ENCODE measurements around the gene UBASH3B.

The UBASH3B gene

DNA sequence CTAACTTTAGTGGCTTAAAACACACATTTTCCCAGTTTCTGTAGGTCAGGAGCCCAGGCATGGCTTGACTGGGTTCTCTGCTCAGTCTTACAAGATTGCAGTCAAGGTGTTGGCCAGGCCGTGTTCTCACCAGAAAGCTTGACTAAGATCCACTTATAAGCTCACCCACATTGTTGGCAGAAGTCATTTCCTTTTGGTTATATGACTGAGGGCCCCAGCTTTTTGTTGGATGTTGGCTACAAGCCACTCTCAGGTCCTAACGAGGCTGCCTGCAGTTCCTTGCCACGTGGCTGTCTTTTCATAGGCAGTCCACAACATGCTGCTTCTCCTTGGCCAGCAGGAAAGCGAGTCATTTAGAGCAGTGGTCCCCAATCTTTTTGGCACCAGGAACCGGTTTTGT lies 103.5 kb downstream of the UBASH3B start:
- DNase-seq: no peak

DNA sequence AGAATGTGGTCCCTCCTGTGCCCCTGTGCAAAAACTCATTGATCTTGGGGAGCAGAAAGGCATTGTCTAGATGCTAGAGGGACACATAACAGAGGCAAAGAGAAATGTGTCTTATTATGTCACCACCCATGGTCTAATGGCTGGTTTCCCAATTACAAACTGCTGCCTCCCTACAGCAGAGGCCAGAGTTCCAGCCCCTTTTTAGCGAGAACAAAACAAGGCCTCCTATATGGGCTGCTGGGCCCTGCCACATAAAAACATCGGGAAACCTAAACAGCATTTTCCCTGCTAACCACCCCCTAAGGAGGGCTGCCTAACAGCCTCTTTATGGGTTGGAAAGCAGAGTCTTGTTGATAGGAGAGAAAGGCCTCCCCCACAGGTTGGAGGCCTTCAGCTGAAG lies 107.6 kb downstream of the UBASH3B start:
- no peak for DNase-seq

DNA sequence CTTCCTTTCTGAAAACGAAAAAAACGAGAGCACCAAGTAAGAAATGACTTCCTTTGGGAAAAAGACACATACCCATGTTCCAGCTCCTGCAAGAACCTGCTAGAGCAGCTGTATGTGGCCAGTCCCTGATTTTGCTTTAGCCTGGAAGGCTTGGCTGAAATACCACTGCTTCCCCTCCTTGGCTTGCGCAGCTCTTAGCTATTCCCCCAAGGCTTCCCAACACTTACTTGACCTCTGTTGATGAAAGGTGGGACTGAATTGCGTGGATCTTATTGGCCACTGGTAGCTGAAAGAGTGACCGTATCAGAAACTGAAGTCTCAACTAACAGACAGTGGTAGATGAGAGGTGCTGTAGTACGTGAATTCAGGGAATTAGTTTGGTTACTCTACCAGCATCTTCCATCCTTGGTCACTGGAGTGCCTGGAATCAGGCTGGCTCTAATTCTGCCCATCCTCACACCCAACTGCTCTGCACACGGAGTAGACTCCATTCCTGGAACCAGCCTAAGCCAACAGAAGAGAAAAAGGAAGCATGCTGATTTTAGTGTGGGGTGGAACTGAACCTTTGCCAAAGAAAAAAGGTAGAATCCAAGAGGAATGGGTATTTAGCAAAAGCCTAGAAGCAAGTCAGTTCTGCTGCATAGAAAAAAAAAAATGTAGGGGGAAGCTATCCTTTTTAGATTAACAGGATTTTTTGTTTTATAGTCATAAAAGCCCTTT lies 109.0 kb downstream of the UBASH3B start:
- DNase-seq: no peak

DNA sequence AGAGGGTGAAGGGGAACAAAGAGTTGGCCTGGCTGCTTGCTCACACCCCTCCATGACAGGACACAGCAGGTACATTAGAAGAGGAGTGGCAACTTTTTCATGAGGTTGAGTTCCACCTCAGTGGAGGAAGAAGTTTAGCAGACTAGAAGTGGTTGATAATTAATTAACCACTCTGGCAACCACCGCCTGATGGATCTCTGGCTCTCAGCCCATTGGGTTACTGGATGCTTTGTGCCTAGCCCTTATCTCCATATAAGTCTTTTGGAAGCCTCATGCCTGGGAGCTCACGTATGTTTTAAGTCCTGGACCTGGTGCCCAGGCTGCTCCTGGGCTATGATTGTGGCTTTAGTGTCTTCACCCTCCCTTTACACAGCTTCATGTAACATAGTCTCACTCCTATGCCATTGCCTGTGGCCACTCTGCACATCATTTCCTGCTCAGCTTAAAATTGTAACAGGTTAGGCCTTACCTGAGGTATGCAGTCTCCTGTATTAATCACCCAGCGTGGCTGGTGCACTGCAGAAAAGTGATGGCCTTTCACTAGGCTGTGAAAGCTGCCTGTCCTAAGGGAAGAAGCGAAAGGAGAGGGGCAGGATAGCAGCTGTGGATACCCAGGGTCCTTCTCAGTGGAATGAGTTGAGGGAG lies 110.1 kb downstream of the UBASH3B start:
- DNase-seq: no peak

DNA sequence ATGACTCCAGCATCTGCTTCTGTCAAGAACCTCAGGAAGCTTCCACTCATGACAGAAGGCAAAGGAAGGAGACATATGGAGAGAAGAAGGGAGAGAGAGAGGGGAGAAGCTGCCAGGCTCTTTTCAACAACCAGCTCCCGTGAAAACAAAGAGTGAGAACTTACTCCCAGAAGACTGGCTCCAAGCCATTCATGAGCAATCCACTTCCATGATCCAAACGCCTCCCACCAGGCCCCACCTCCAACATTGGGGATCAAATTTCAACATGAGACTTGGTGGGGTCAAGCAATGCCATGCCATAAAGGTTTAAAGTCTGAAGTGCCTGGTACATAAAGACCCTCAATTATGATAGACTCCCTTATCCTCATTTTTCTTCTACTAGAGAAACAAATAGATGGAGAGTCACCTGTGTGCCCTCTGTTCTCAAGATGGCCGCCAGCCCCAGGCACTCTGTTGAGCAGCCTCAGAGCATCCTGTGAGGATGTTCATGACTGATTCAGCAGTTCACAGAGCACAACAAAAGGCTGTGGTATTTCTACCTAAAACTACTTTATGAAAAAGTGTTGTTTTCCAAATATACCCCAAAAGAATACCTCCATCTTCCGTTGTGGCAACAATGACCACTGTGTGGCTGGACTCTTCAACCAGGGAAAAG lies 113.7 kb downstream of the UBASH3B start:
- DNase-seq: no peak

DNA sequence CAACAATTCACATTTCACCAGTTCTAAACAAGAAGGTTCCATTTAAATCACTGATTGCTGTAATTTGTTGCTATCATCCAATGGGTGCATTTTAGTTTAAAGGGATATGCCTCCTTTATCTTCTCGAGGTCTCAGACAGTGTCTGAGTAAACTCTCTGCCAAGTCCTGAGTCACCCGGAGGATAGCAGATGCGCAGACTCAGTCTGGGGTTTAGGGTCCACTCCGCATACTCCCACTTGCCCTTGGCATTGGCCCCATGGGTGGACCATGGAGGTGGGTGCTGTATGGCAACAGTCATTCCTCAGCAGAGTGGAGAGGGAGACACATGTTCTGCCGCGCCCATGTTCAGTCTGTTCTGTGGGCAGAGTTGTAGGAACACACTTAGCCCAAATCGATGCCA lies 117.4 kb downstream of the UBASH3B start:
- DNase-seq: no peak

DNA sequence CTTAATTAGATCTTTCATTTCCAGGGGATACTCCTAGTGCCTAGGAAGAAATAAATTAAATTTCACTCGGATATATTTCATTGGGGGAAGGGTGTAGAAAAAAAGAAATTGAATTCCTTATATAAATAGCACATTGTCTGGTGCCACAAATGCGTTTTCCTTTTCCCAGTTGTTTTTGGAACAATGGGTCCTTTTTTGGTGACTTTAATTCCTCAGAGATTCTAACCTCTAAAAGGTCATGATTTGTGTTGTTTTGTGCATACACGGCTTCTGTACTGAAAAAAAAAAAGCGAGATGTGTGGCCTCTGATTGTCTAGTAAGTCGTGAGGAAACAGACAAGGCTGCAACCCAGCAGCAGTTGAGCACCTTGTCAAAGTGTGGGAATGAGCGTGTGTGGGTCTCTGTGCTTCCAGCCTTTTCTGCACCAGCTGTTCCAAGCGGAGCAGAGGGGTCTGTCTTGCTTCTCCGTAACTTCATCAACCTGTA lies 118.3 kb downstream of the UBASH3B start:
- no peak for DNase-seq

DNA sequence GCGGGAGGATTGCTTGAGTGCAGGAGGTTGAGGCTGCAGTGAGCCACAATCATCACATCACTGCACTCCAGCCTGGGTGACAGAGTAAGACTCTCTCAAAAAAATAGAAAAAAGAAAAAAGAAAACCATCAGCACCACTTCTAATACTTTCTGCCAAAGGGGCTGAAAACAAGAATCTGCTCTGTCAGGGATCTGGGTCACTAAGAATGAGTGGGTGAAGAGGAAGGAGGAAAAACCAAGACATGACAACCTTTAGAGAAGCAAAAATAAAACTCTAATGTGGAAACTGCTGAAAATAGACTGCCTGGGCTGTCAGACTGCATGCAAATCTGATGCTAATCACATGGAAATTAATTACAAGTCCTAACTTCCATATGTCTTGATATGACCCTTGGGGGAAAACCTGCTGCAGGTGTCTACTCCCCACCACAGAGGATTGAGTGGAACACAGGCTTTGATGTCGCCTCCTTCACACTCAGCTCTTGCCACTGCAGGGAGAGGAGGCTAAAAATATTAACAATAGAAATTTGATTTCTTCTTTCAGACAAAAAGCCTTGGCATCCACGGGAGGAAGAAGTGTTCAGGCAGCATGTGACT lies 120.3 kb downstream of the UBASH3B start:
- no peak for DNase-seq

DNA sequence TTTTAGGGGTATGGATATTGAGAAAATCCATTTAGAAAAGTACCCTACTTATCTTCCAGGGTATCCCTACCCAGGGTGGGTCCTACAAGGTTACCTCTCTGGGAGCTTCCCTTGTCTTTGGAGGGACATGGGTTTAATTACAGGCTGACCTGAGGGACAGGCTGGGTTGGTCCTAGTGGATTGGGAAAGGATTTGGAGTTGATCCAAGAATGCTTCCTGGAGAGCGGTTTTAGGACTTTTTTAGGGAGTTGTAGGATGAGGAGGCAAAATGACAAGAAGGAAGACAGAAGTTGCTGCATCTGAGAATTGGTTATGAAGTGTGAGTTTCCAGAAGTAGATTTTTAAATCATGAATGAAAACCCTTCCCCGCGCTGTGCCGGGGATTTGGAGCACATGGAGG lies 121.0 kb downstream of the UBASH3B start:
- DNase-seq: no peak

DNA sequence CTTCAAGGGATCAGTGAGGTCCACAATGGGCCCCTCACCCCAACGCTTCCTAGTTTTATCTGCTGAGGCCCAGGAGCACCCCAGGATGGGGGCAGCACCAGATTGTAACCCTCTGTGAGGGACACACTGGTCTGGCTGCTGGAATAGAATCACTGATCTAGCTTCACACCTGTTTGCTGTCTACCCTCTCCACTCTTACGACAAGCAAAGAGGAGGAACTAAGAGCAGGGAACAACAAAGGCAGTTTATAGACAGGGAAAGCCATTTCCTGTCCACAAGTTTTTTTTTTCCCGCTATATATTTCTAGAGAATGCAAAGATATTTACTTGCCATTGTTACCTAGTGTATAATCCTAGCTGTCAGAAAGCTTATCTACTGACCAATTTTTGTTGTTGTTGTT lies 121.8 kb downstream of the UBASH3B start:
- DNase-seq: no peak

DNA sequence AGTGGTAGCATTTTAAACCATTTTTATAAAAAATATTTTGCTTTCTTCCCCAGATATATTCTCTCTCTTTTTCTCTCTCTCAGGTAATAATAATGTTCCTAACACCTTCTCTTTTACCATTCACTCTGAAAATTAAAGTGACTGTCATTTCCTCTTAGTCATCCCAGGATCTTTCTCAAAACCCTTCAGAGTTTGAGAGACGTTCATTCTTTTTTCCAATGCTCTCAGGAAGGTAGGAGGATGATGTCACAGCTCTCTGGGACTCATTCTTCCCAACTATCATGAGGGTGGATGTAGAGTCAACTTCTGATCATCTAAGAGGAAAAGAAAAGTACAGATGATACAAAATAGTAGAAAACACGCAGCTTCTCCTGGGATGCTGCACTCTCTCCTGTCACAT lies 122.6 kb downstream of the UBASH3B start:
- DNase-seq: no peak

DNA sequence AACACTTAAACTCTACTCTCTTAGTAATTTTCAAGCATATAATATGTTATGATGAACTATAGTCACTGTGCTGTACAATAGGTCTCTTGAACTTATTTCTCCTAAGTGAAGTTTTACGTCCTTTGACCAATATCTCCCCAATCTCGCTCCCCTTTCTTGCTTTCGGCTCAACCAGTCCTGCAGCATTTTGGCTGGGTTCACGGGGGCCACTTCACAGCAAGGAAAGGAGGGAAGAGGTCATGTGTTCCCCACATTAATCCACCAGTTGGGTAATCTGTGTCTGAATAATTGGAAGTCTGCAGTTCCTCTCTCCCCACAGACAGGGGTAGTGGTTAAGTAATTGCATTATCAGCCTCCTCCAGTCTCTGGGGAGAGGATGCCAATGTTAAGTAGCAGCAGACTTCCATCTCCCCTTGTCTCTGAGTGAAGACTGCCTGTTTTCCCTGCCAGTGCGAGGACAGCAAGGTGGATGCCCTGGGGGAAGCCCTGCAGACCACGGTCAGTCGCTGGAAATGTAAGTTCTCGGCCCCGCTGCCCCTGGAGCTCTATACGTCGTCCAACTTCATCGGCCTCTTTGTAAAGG lies 123.6 kb downstream of the UBASH3B start:
- no peak for DNase-seq

DNA sequence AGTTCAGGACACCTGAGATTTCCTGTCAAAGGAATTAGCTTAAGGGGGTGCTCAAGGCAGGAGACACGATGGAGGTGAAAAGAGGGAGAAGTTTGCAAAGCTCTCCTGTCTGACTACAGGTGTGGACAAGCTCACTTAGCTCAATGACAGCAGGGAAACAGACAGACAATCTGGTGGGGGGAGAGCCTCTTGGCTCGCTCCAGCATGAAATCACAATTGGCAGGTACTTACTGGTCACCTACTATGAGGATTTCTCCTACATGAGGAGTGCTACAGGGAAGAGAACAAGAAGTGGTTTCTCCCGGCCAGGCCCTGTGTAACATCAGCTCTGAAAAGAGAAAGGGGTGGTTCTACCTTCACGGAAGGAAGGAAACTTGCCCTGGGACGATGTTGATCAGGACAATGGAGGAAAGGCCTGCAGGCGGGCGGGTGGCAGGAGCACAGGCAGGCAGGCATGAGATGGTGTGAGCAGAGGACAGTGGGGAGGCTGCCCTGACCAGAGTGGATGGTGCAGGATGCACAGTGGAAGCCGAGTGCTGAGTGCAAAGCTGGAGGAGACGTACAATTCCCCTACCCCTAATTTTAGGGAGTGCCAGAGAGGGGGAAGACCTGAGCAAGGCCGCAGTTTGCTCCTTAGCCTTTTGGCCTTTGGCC lies 124.9 kb downstream of the UBASH3B start:
- no peak for DNase-seq

DNA sequence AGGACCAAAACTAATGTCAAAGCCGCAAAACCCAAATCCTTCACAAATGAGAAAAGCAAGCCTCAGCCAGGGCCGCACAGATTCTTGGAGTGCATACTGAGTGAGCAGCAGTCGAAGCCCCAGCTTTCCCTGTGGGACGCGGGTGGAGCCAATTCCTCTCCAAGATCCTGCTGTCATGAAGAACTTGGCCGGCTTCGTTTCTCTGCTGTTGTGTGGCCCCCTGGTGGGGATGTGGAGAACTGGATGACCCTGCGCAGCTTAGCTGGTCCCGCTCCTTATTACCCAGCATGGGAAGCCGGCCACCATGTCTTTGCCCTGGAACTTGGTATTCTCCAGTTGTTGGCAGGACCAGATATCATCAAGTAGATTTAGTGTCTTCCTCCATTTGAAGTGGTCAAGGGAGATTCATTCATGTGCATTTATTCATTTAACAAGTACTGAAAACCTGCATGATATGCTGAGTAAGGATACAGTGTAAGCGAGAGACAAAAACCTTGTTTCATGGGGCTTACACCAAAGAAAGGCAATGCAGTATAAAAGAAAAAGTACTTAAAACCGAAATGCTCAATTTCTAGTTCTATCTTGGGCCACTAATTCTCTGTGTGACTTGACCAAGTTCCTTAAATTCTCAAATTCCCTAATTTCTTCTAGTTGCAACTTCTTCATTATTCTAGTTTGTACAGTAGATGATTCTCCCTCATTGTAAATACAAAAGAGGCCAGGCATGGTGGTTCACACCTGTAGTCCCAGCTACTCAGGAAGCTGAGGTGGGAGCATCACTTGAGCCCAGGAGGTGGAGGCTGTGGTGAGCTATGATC lies 126.1 kb downstream of the UBASH3B start:
- DNase-seq: peak; percentile 55 to 67

DNA sequence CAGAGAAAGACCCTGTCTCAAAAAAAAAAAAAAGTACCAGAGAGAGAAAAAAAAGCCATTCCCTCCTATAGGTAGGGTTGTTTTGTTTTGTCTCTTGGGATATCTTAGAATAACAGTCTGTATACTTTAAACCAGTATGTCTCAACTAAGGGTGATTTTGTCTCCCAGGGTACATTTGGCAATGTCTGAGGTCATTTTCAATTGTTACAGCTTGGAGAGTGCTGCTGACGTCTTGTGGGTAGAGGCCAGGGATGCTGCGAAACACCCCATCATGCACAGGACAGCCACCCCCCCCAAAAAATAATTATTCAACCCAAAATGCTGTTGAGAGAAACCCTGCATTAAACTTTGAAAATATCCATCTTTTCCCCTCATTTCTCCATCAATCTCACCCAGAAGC lies 126.7 kb downstream of the UBASH3B start:
- no peak for DNase-seq

DNA sequence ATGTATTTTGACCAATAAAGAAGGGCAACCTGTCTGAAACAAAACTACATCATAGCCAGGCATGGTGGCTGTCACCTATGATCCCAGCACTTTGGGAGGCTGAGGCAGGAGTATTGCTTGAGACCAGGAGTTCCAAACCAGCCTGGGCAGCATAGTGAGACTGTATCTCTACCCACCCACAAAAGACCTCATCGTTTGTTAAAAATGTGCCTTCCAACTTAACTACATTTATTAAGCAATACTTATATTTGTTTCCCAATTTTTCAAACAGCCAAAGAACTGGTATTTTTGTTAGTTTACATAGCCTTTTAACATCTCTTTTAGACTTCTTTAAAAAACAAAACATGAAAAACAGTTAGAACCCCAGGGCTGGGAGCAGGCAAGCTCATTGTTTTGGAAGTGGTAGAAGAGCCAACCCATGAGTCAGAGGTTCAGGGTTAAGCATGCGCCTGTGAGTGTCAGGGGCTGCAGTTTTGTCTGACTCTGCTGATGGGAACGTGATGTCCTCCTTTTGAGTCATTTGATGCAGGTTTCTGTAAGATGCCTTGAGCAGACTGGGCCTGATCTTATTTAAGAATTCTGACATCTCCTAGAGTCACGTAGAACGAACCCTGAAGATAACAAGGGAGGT lies 128.9 kb downstream of the UBASH3B start:
- no peak for DNase-seq

DNA sequence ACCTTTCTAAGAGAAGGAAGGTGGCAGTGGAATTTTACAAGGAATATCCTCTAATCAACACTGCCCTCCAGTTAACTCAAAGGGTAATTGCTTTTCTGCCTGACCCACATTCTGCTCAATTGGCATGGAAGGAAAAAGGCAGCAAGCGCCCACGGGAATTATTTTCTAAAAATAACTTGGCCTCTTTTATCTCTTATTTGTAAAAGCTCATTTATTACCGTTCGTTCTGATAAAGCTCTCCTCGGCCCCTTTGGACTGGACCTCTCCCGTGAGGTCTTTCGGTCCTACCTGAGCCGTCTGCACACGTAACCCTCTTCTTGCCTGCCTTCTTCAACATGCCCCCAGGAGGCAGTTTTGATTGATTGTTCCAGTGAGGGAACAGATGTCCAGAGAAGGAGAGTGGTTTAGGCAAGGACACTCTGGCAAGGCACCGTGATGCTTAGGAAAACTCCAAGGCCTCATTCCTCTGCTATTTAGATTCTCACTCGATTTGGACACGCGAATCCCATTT lies 129.6 kb downstream of the UBASH3B start:
- no peak for DNase-seq

DNA sequence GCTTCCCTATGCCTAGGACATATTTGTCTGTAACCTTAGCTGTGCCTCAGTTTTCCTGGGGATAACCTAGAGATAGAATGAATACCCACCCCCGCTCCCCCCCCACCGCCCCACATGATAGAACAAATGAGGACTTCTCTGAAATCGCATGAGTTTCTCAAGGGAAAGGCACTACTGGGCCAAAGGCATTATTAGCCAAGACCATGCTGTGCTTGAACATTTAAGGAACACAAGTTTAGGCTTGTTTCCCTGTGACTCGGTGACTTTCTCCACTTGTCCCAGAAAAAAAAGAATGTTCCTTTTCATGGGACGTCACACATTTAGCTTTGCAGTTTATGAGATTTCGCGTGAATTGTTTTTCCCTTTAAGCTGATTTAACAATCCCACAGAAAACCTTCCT lies 131.4 kb downstream of the UBASH3B start:
- no peak for DNase-seq

DNA sequence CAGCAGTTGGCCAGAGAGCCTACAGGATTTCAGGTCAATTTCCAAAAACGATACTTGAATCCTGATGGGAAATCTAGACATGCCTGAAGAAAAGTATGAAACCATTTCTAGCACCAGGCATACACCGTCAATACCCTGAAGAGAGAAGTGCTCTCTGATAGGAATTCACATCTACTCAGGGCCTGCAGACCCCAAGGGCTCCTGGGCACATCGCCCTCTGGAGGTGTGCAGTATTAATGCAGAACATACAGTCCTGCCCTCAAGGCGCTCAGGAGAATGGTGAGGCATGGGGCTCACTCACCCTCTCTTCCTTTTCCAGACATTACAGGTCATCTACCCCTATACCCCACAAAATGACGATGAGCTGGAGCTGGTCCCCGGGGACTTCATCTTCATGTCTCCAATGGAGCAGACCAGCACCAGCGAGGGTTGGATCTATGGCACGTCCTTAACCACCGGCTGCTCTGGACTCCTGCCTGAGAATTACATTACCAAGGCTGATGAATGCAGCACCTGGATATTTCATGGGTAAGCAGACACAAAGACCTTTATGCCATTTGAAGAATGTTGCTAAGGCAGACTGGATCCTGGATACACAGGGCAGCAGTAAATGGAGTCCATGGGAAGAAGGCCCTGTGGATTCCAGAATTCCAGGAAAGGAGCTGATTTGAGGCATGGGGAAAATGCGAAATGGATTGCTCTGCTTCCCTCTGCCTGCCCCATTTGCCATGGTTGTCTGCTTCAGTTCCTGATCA lies 133.4 kb downstream of the UBASH3B start:
- no peak for DNase-seq

DNA sequence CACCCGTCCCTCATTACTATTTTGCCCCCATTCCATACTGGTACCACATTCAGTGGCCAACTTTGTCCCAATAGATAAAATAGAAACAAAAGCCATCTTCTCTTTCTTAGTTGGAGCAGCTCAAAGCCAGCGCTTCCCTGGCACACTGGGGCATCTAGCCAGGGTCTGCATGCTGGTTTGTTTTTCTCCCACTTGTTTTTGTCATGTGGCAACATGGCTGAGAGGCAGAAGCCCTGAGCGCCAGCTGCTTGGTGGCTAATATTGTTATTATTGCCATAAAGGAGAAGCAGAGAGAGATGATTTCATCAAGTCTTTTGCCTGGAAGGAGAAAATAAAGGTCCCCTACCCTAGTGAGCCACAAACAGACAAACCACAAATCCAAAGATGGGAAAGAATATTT lies 134.4 kb downstream of the UBASH3B start:
- no peak for DNase-seq
